Endothelial cell of umbilical vein (primary cell): ENCODE measurements around the gene BIN1. TPM values are rescaled to one million over a fixed set of nuclear protein-coding genes. Genes with fewer than 3 reads are reported as not detected.

Source experiments
- BruUV-seq: library from RNA; stranded (reverse); fragments of 400-500 nt; replicated peaks from 2 replicates; lab custom pipeline; 2021; lab: Mats Ljungman, UMichigan
- CTCF ChIA-PET: fragments of 300-600, 350-600 bp; sonication (Branson Sonifier 250); formaldehyde crosslinking; loops from one replicate; lab custom pipeline; 2021; ENCODE audit warnings: antibody characterized with exemption, inconsistent platforms; lab: Charles Lee
- POLR2A ChIA-PET: fragments of 300-600, 350-600 bp; sonication (Branson Sonifier 250); formaldehyde crosslinking; loops from one replicate; lab custom pipeline; 2021; ENCODE audit warnings: antibody characterized with exemption, inconsistent platforms; lab: Charles Lee
- DNase-seq: peaks from one replicate; pipeline ENCODE4 v3.0.0-alpha.2; 2011; ENCODE audit warnings: low read depth, low spot score
- FAIRE-seq: peaks from 2 replicates; lab custom pipeline; 2011; peaks lifted over from hg19 to GRCh38; lab: Jason Lieb, UNC
- H2AFZ ChIP-seq: 2 replicates; pipeline ENCODE4 v1.6.0; 2012; ENCODE audit warnings: low read depth, low read length, control low read depth, inconsistent platforms
- H3K27ac ChIP-seq: 2 replicates; pipeline ENCODE4 v1.5.1; 2011; ENCODE audit warnings: low read depth, mild to moderate bottlenecking, control low read depth, low read length, moderate library complexity; ENCODE audit not compliant: insufficient read depth
- H3K27me3 ChIP-seq, 2 experiments: 2 replicates each; pipeline versions ENCODE4 v1.6.0 to v1.6.1; 2011; ENCODE audit warnings: low read length in 2 of 2, mixed read lengths in 1 of 2; ENCODE audit not compliant: control insufficient read depth in 2 of 2, insufficient read depth in 2 of 2
- H3K36me3 ChIP-seq, 2 experiments: 2 replicates in 1 of 2; 3 replicates in 1 of 2; pipeline ENCODE4 v1.5.1; 2011; ENCODE audit warnings: low read length in 2 of 2, mild to moderate bottlenecking in 1 of 2, moderate library complexity in 1 of 2; ENCODE audit not compliant: control insufficient read depth in 2 of 2, insufficient read depth in 2 of 2; ENCODE audit errors: extremely low read depth in 1 of 2
- H3K4me1 ChIP-seq: 3 replicates; pipeline ENCODE4 v1.5.1; 2011; ENCODE audit warnings: mild to moderate bottlenecking, low read length; ENCODE audit not compliant: control insufficient read depth, insufficient read depth; ENCODE audit errors: extremely low read depth
- H3K4me2 ChIP-seq: 2 replicates; pipeline ENCODE4 v1.6.1; 2011; ENCODE audit warnings: low read length, control low read depth, mixed read lengths; ENCODE audit not compliant: insufficient read depth
- H3K4me3 ChIP-seq, 3 experiments: fragments of 200-600 bp in 1 of 3; sonication (generic), shearing (Covaris generic) in 1 of 3; replicated peaks in 1 of 3; 2 replicates each; pipeline ENCODE4 v1.5.1; 2011 to 2016; ENCODE audit warnings: control low read depth in 3 of 3, low read length in 3 of 3, mild to moderate bottlenecking in 2 of 3, inconsistent platforms in 1 of 3, low read depth in 1 of 3, moderate library complexity in 1 of 3; ENCODE audit not compliant: insufficient read depth in 1 of 3
- H3K79me2 ChIP-seq: 2 replicates; pipeline ENCODE4 v1.6.0; 2012; ENCODE audit warnings: low read length, inconsistent platforms; ENCODE audit not compliant: control insufficient read depth, insufficient read depth
- H3K9ac ChIP-seq: replicated peaks from 2 replicates; pipeline ENCODE3; 2011; ENCODE audit warnings: low read length, control low read depth; ENCODE audit not compliant: insufficient read depth; ENCODE audit errors: extremely low read depth
- H3K9me1 ChIP-seq: replicated peaks from 3 replicates; pipeline ENCODE4 v1.6.0; 2011; ENCODE audit warnings: mild to moderate bottlenecking, low read length; ENCODE audit not compliant: control insufficient read depth, insufficient read depth; ENCODE audit errors: extremely low read depth
- H3K9me3 ChIP-seq: replicated peaks from 2 replicates; pipeline ENCODE4 v1.5.1; 2012; ENCODE audit warnings: low read length, inconsistent platforms; ENCODE audit not compliant: control insufficient read depth, insufficient read depth
- H4K20me1 ChIP-seq: replicated peaks from 2 replicates; pipeline ENCODE3; 2011; ENCODE audit warnings: mild to moderate bottlenecking, low read length; ENCODE audit not compliant: control insufficient read depth, insufficient read depth; ENCODE audit errors: extremely low read depth
- CTCF ChIP-seq, 2 donors: IDR thresholded peaks; 1 replicate in 1 of 2; 2 replicates in 1 of 2; pipeline ENCODE4 v1.5.1; 2011; ENCODE audit warnings: low read length in 2 of 2, mild to moderate bottlenecking in 2 of 2, moderate library complexity in 2 of 2, control low read depth in 1 of 2, inconsistent platforms in 1 of 2, low read depth in 1 of 2; ENCODE audit not compliant: insufficient read depth in 1 of 2; ENCODE audit errors: extremely low read depth in 1 of 2
- EZH2 ChIP-seq: IDR thresholded peaks from 2 replicates; pipeline ENCODE4 v1.6.1; 2012; ENCODE audit warnings: borderline replicate concordance, low read depth, mild to moderate bottlenecking, moderate library complexity, low read length, inconsistent platforms; ENCODE audit not compliant: severe bottlenecking
- FOS ChIP-seq: IDR thresholded peaks from 2 replicates; pipeline ENCODE4 v1.6.1; 2011; ENCODE audit warnings: mild to moderate bottlenecking, low read length, moderate library complexity, borderline replicate concordance; ENCODE audit not compliant: insufficient read depth
- GATA2 ChIP-seq: IDR thresholded peaks from 2 replicates; pipeline ENCODE4 v1.7.0; 2011; ENCODE audit warnings: low read depth, mild to moderate bottlenecking, moderate library complexity, mixed read lengths, low read length; ENCODE audit not compliant: insufficient read length, insufficient read depth
- JUN ChIP-seq: IDR thresholded peaks from 2 replicates; pipeline ENCODE4 v1.6.1; 2011; ENCODE audit warnings: borderline replicate concordance, low read depth; ENCODE audit not compliant: insufficient read length, insufficient read depth
- MAX ChIP-seq: IDR thresholded peaks from 2 replicates; pipeline ENCODE4 v1.6.1; 2011; ENCODE audit not compliant: insufficient read depth, insufficient read length
- MYC ChIP-seq: IDR thresholded peaks from one replicate; pipeline ENCODE4 v1.6.1; 2011; ENCODE audit warnings: mild to moderate bottlenecking, low read depth, low read length
- POLR2A ChIP-seq: IDR thresholded peaks from 2 replicates; pipeline ENCODE4 v1.6.1; 2012; ENCODE audit warnings: low read depth, mild to moderate bottlenecking, control low read depth, low read length
- POLR2AphosphoS5 ChIP-seq: IDR thresholded peaks from 2 replicates; pipeline ENCODE4 v1.6.1; 2012; ENCODE audit warnings: low read depth, mild to moderate bottlenecking, control low read depth, low read length, moderate library complexity; ENCODE audit not compliant: insufficient read depth
- dilution Hi-C: fragments of 300-500 bp; cut with MboI; formaldehyde crosslinking; loops from one replicate; pipeline ENCODE4 v1.15.0; 2019; ENCODE audit warnings: low sequenced_read_pairs; ENCODE audit not compliant: extremely low pct_ligation_motif_present
- intact Hi-C: fragments of 100-400 bp; cut with micrococcal nuclease; formaldehyde crosslinking; loops from one replicate; pipeline ENCODE4 v1.10.0; 2022
- polyA plus RNA-seq, 4 experiments: library from polyadenylated mRNA; depleted of rRNA in 3 of 4; stranded (reverse) in 3 of 4; unstranded in 1 of 4; fragments of >200 nt; gene quantifications; 2 replicates each; pipeline versions ENCODE4 v1.2.1 to v1.2.3, GENCODE V29; 2011 to 2012; ENCODE audit warnings: missing spikeins in 1 of 4
- total RNA-seq: library from RNA; stranded (reverse); gene quantifications from 2 replicates; pipeline ENCODE4 v1.2.3, GENCODE V29; 2021

The BIN1 gene
- total and polyA plus RNA-seq, 2 donors (not counting 3 experiments of a cell fraction or from before 2014, with no cell fraction given): 26.3 to 36.9 TPM

- Histone ChIP-seq H3K9me3 (no peaks in the 10 kb centered on the region), H3K9ac (no peak overlapping the region), H3K9me1 (no peaks in the 10 kb centered on the region), H2AFZ (no peak overlapping the region), H3K27ac (no peak overlapping the region), H3K27me3 (peaks cover 0 to 10% of the 10 kb centered on the region in 2 experiments), H3K36me3 (no peaks in the 10 kb centered on the region), H3K4me1 (no peaks in the 10 kb centered on the region), H3K79me2 (no peaks in the 10 kb centered on the region), H3K4me3 (no peak overlapping the region), H3K4me2 (no peak overlapping the region), H4K20me1 (no peaks in the 10 kb centered on the region)
- CTCF ChIA-PET: no interaction called here
- DNase-seq (no peak), FAIRE-seq (no peak)
- no TSS peak for BruUV-seq
- dilution Hi-C loops (no loop called here), intact Hi-C loops (no loop called here)
- no peak for TF ChIP-seq POLR2AphosphoS5
- no peak for TF ChIP-seq MYC
- TF ChIP-seq POLR2A: no peak
- TF ChIP-seq JUN: no peak
- TF ChIP-seq GATA2: no peak
- TF ChIP-seq CTCF (IDR thresholded peaks at IDR 0.05; ENCODE audit: extremely low read depth in 1 of 2, insufficient read depth in 1 of 2, low read depth in 1 of 2, low read length in 2 of 2): no peak
- no peak for TF ChIP-seq EZH2
- no peak for TF ChIP-seq FOS
- no peak for TF ChIP-seq MAX
- POLR2A ChIA-PET: no interaction called here
Measured at GRCh38 chr2:127137225-127137624, 30.3 kb upstream of the BIN1 start.
